ENCODE measurements around the gene ITGA2B. TPM values are rescaled to one million over a fixed set of nuclear protein-coding genes. Genes with fewer than 3 reads are reported as not detected.

Gene ITGA2B
- total RNA-seq, 1 experiment from 2014 or later, result 0.62 TPM

GRCh38 chr17:44360826-44361225 lies 28.6 kb downstream of the ITGA2B start:
- CTCF ChIA-PET, result no interaction called here

GRCh38 chr17:44360144-44360533 lies 29.3 kb downstream of the ITGA2B start:
- no peak for DNase-seq (ENCODE audit: low spot score)
- Histone ChIP-seq H3K9me3 (ENCODE audit: low read depth, low read length, poor library complexity, severe bottlenecking) (no peaks in the 10 kb centered on the region), H3K27ac (ENCODE audit: low read depth, low read length, poor library complexity, severe bottlenecking) (no peak overlapping the region), H3K36me3 (ENCODE audit: insufficient read depth, low read length, poor library complexity, severe bottlenecking) (no peaks in the 10 kb centered on the region), H3K27me3 (replicated peaks; ENCODE audit: insufficient read depth, low read depth, low read length, poor library complexity) (no peaks in the 10 kb centered on the region), H3K4me3 (ENCODE audit: low read depth, low read length, poor library complexity, severe bottlenecking) (no peak overlapping the region), H3K4me1 (ENCODE audit: insufficient read depth, low read length, poor library complexity, severe bottlenecking) (peaks cover 21% of the 10 kb centered on the region)
- POLR2A ChIA-PET (ENCODE audit: low non-redundant PET), result no interaction called here
- no TSS peak for BruUV-seq (replicated peaks)
- CTCF ChIA-PET, result no interaction called here
- intact Hi-C loops (cut with micrococcal nuclease; ENCODE audit: unreplicated experiment), result no loop called here
- no peak for TF ChIP-seq EZH2 (IDR thresholded peaks at IDR 0.05; ENCODE audit: borderline replicate concordance, low read depth, low read length, poor library complexity, severe bottlenecking)
- no peak for TF ChIP-seq CTCF (conservative IDR thresholded peaks at IDR 0.05; ENCODE audit: low read depth, low read length)

More at GRCh38 chr17:44360826-44361225, 28.6 kb downstream of the ITGA2B start:
- no peak for DNase-seq (ENCODE audit: low spot score)
- intact Hi-C loops (cut with micrococcal nuclease; ENCODE audit: unreplicated experiment), result no loop called here
- POLR2A ChIA-PET (ENCODE audit: low non-redundant PET), result no interaction called here
- no peaks in the 10 kb centered on the region for H3K36me3 ChIP-seq (ENCODE audit: insufficient read depth, low read length, poor library complexity, severe bottlenecking)
- BruUV-seq (replicated peaks), result no TSS peak
- H3K4me3 ChIP-seq (ENCODE audit: low read depth, low read length, poor library complexity, severe bottlenecking), result no peak overlapping the region
- TF ChIP-seq CTCF (conservative IDR thresholded peaks at IDR 0.05; ENCODE audit: low read depth, low read length), result no peak
- TF ChIP-seq EZH2 (IDR thresholded peaks at IDR 0.05; ENCODE audit: borderline replicate concordance, low read depth, low read length, poor library complexity, severe bottlenecking), result no peak
- H3K9me3 ChIP-seq (ENCODE audit: low read depth, low read length, poor library complexity, severe bottlenecking), result no peaks in the 10 kb centered on the region
- no peaks in the 10 kb centered on the region for H3K27me3 ChIP-seq (replicated peaks; ENCODE audit: insufficient read depth, low read depth, low read length, poor library complexity)
- peaks cover 21% of the 10 kb centered on the region for H3K4me1 ChIP-seq (ENCODE audit: insufficient read depth, low read length, poor library complexity, severe bottlenecking)
- H3K27ac ChIP-seq (ENCODE audit: low read depth, low read length, poor library complexity, severe bottlenecking), result no peak overlapping the region

- no TSS peak for BruUV-seq (replicated peaks)
- peaks cover 21% of the 10 kb centered on the region for H3K4me1 ChIP-seq (ENCODE audit: insufficient read depth, low read length, poor library complexity, severe bottlenecking)
- no peak for DNase-seq (ENCODE audit: low spot score)
- H3K27me3 ChIP-seq (replicated peaks; ENCODE audit: insufficient read depth, low read depth, low read length, poor library complexity), result no peaks in the 10 kb centered on the region
- H3K36me3 ChIP-seq (ENCODE audit: insufficient read depth, low read length, poor library complexity, severe bottlenecking), result no peaks in the 10 kb centered on the region
- no peak overlapping the region for H3K27ac ChIP-seq (ENCODE audit: low read depth, low read length, poor library complexity, severe bottlenecking)
- CTCF ChIA-PET, result no interaction called here
- H3K4me3 ChIP-seq (ENCODE audit: low read depth, low read length, poor library complexity, severe bottlenecking), result no peak overlapping the region
- TF ChIP-seq EZH2 (IDR thresholded peaks at IDR 0.05; ENCODE audit: borderline replicate concordance, low read depth, low read length, poor library complexity, severe bottlenecking) (no peak), CTCF (conservative IDR thresholded peaks at IDR 0.05; ENCODE audit: low read depth, low read length) (no peak)
- intact Hi-C loops (cut with micrococcal nuclease; ENCODE audit: unreplicated experiment), result no loop called here
- POLR2A ChIA-PET (ENCODE audit: low non-redundant PET), result no interaction called here
- no peaks in the 10 kb centered on the region for H3K9me3 ChIP-seq (ENCODE audit: low read depth, low read length, poor library complexity, severe bottlenecking)
These were observed 29.8 kb downstream of the ITGA2B start for GRCh38 chr17:44359458-44360143.

Measured in A673 (cell line).